SK-N-SH (cell line): ENCODE data around the gene KREMEN2. TPM values are rescaled to one million over a fixed set of nuclear protein-coding genes. Genes with fewer than 3 reads are reported as not detected.

ENCODE experiments used
- CTCF ChIA-PET: fragments of 300-600, 350-600 bp; formaldehyde crosslinking; extraction: SDS; loops from one replicate; lab custom pipeline; 2021; lab: Yijun Ruan, JAX
- POLR2A ChIA-PET: fragments of 350-600 bp; sonication (Branson Sonifier 250); formaldehyde crosslinking; extraction: SDS; loops from one replicate; lab custom pipeline; 2020; ENCODE audit warnings: antibody characterized with exemption, inconsistent platforms; lab: Yijun Ruan, JAX
- DNase-seq: peaks from one replicate; pipeline ENCODE4 v3.0.0; 2012
- H2AFZ ChIP-seq: fragments of 200-600 bp; sonication (generic); 2 replicates; pipeline ENCODE4 v1.8.1; 2016; ENCODE audit warnings: antibody characterized with exemption, mild to moderate bottlenecking, low read depth
- H3F3A ChIP-seq: fragments of 200-600 bp; sonication (generic); replicated peaks from 2 replicates; pipeline ENCODE3; 2016; ENCODE audit warnings: antibody characterized with exemption, mild to moderate bottlenecking; ENCODE audit not compliant: insufficient read depth
- H3K27ac ChIP-seq, 2 experiments: fragments of 200-500 bp in 1 of 2; fragments of 200-600 bp in 1 of 2; sonication (Bioruptor generic) in 1 of 2; sonication (generic), shearing (Covaris generic) in 1 of 2; 2 replicates each; pipeline versions ENCODE4 v1.5.1 to v1.6.1; 2014 to 2016; ENCODE audit warnings: low read depth in 2 of 2, inconsistent platforms in 1 of 2, low read length in 1 of 2, mild to moderate bottlenecking in 1 of 2, mixed read lengths in 1 of 2
- H3K27me3 ChIP-seq: fragments of 200-600 bp; sonication (generic), shearing (Covaris generic); 2 replicates; pipeline ENCODE4 v1.6.1; 2016; ENCODE audit warnings: mixed run types; ENCODE audit not compliant: insufficient read depth
- H3K36me3 ChIP-seq, 2 experiments: fragments of 200-500 bp in 1 of 2; fragments of 200-600 bp in 1 of 2; sonication (Bioruptor generic) in 1 of 2; sonication (generic) in 1 of 2; replicated peaks in 1 of 2; 2 replicates each; pipeline versions ENCODE3 to v1.5.1; 2014 to 2016; ENCODE audit warnings: low read length in 1 of 2, mild to moderate bottlenecking in 1 of 2; ENCODE audit not compliant: insufficient read depth in 2 of 2, control insufficient read depth in 1 of 2
- H3K4me1 ChIP-seq, 2 experiments: fragments of 200-500 bp in 1 of 2; fragments of 200-600 bp in 1 of 2; sonication (Bioruptor generic) in 1 of 2; sonication (generic), shearing (Covaris generic) in 1 of 2; 2 replicates each; pipeline versions ENCODE4 v1.5.1 to v1.6.1; 2014 to 2016; ENCODE audit warnings: low read depth in 1 of 2, low read length in 1 of 2, mixed run types in 1 of 2; ENCODE audit not compliant: insufficient read depth in 2 of 2, control insufficient read depth in 1 of 2
- H3K4me2 ChIP-seq: fragments of 200-600 bp; sonication (generic), shearing (Covaris generic); 2 replicates; pipeline ENCODE4 v1.6.1; 2017; ENCODE audit warnings: mixed run types
- H3K4me3 ChIP-seq, 2 experiments: fragments of 200-500 bp in 1 of 2; fragments of 200-600 bp in 1 of 2; sonication (Bioruptor generic) in 1 of 2; sonication (generic), shearing (Covaris generic) in 1 of 2; 2 replicates each; pipeline versions ENCODE4 v1.5.1 to v1.8.1; 2014 to 2016; ENCODE audit warnings: low read depth in 2 of 2, inconsistent platforms in 1 of 2, low read length in 1 of 2, mild to moderate bottlenecking in 1 of 2, mixed read lengths in 1 of 2, moderate library complexity in 1 of 2
- H3K79me2 ChIP-seq: fragments of 200-600 bp; sonication (generic); 2 replicates; pipeline ENCODE4 v1.8.1; 2017; ENCODE audit warnings: mild to moderate bottlenecking; ENCODE audit not compliant: insufficient read depth
- H3K9ac ChIP-seq: fragments of 200-600 bp; sonication (generic); 2 replicates; pipeline ENCODE4 v1.6.1; 2017; ENCODE audit warnings: mixed run types
- H3K9me2 ChIP-seq: fragments of 200-600 bp; sonication (generic); 2 replicates; pipeline ENCODE4 v1.6.1; 2017; ENCODE audit warnings: mixed run types
- H3K9me3 ChIP-seq: fragments of 200-600 bp; sonication (generic); 2 replicates; pipeline ENCODE4 v1.6.1; 2017; ENCODE audit warnings: mixed run types, mild to moderate bottlenecking, moderate library complexity
- H4K20me1 ChIP-seq: fragments of 200-600 bp; sonication (generic); 2 replicates; pipeline ENCODE4 v1.6.1; 2017; ENCODE audit warnings: mild to moderate bottlenecking, mixed run types; ENCODE audit not compliant: insufficient read depth
- CHD2 ChIP-seq: fragments of 150-350 bp; IDR thresholded peaks from 2 replicates; pipeline ENCODE4 v1.6.1; 2018; ENCODE audit warnings: low read length; ENCODE audit not compliant: partially characterized antibody
- CTCF ChIP-seq: fragments of 200-600 bp; sonication (generic); IDR thresholded peaks from 2 replicates; pipeline ENCODE4 v1.6.1; 2017; ENCODE audit warnings: antibody characterized with exemption, mild to moderate bottlenecking, moderate library complexity
- ELF1 ChIP-seq: IDR thresholded peaks from 2 replicates; pipeline ENCODE4 v1.4.0; 2012
- EP300 ChIP-seq, 2 experiments: IDR thresholded peaks; 2 replicates each; pipeline versions ENCODE4 v1.4.0 to v1.6.1; 2012; ENCODE audit warnings: borderline replicate concordance in 1 of 2, low read depth in 1 of 2, low read length in 1 of 2
- EZH2phosphoT487 ChIP-seq: fragments of 200-600 bp; sonication (generic); IDR thresholded peaks from 2 replicates; pipeline ENCODE4 v1.6.1; 2017; ENCODE audit warnings: low read depth, mixed run types, mild to moderate bottlenecking, antibody characterized with exemption, moderate library complexity, borderline replicate concordance
- FOSL2 ChIP-seq: IDR thresholded peaks from 2 replicates; pipeline ENCODE4 v1.4.0; 2012; ENCODE audit warnings: low read depth, mild to moderate bottlenecking, moderate library complexity, borderline replicate concordance
- GABPA ChIP-seq: IDR thresholded peaks from 2 replicates; pipeline ENCODE4 v1.4.0; 2012; ENCODE audit warnings: low read depth, mild to moderate bottlenecking
- GATA2 ChIP-seq: sonication (generic); formaldehyde crosslinking; IDR thresholded peaks from 2 replicates; pipeline ENCODE4 v1.5.0; 2020; ENCODE audit warnings: mild to moderate bottlenecking, missing genetic modification reagents
- MAX ChIP-seq: IDR thresholded peaks from 2 replicates; pipeline ENCODE4 v1.4.0; 2012; ENCODE audit warnings: low read depth
- MEF2A ChIP-seq: IDR thresholded peaks from 2 replicates; pipeline ENCODE4 v1.4.0; 2012; ENCODE audit warnings: low read depth, borderline replicate concordance
- RAD21 ChIP-seq: IDR thresholded peaks from 2 replicates; pipeline ENCODE4 v1.6.1; 2012; ENCODE audit warnings: mild to moderate bottlenecking, low read length
- RFX5 ChIP-seq: IDR thresholded peaks from 2 replicates; pipeline ENCODE4 v1.6.1; 2012; ENCODE audit warnings: mild to moderate bottlenecking, improper control_type of control experiment, low read length
- SIN3A ChIP-seq: IDR thresholded peaks from 2 replicates; pipeline ENCODE4 v1.6.1; 2012; ENCODE audit warnings: low read depth, mild to moderate bottlenecking, low read length, moderate library complexity, borderline replicate concordance
- SMC3 ChIP-seq: IDR thresholded peaks from 2 replicates; pipeline ENCODE4 v1.6.1; 2012; ENCODE audit warnings: low read depth, low read length, improper control_type of control experiment
- TAF1 ChIP-seq: IDR thresholded peaks from 2 replicates; pipeline ENCODE4 v1.6.1; 2012; ENCODE audit warnings: low read depth, mild to moderate bottlenecking, low read length, moderate library complexity, borderline replicate concordance
- TCF12 ChIP-seq: IDR thresholded peaks from 2 replicates; pipeline ENCODE4 v1.4.0; 2012
- TEAD4 ChIP-seq: IDR thresholded peaks from 2 replicates; pipeline ENCODE4 v1.4.0; 2012; ENCODE audit warnings: mild to moderate bottlenecking, borderline replicate concordance; ENCODE audit not compliant: insufficient read depth
- WGBS: methylation state at CpG from one replicate; pipeline ENCODE4 v1.1.6; 2017; ENCODE audit warnings: low lambda C conversion rate; 5-methylcytosine and 5-hydroxymethylcytosine counted together
- polyA plus RNA-seq, 3 experiments: library from polyadenylated mRNA; depleted of rRNA; stranded (reverse); fragments of >200 nt; gene quantifications; 2 replicates each; pipeline ENCODE4 v1.2.3, GENCODE V29; 2012
- TF ChIP-seq, protein P1 (sequence below): fragments of 150-350 bp; IDR thresholded peaks from 2 replicates; pipeline ENCODE4 v1.6.1; 2017; ENCODE audit warnings: antibody characterized with exemption, low read length, low read depth, borderline replicate concordance

Gene KREMEN2
- polyA plus RNA-seq, 1 of the 3 experiments (the other 2 are of a cell fraction): 0.77 TPM

DNA sequence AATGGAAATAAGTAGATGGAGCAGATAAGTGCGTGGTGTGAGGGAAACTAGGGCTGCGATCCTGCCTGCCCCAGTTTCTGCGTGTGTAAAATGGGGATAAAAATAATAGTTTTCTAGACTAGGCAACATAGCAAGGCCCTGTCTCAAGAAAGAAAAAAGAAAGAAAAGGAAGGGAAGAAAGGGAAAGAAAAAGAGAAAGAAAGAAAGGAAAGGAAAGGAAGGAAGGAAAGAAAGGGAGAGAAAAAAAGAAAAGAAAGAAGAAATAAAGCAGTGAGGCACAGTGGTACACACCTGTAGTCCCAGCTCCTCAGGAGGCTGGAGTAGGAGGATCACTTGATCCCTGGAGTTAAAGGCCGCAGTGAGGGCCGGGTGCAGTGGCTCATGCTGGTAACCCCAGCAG is 18.3 kb downstream of the KREMEN2 start:
- Histone ChIP-seq H3K4me1 (peaks cover 4 to 24% of the 10 kb centered on the region in 2 experiments; a peak in 2 of 4 replicates), H4K20me1 (no peaks in the 10 kb centered on the region), H3K4me3 (no peak overlapping the region), H3K79me2 (peaks cover 16% of the 10 kb centered on the region; the same call in 1 of the 2 replicates), H3K9me3 (no peaks in the 10 kb centered on the region), H3K4me2 (no peak overlapping the region), H3K9ac (no peak overlapping the region), H2AFZ (no peak overlapping the region), H3K27me3 (no peaks in the 10 kb centered on the region), H3F3A (peaks cover 10% of the 10 kb centered on the region), H3K27ac (no peak overlapping the region), H3K9me2 (no peaks in the 10 kb centered on the region), H3K36me3 (no peaks in the 10 kb centered on the region)
- DNase-seq: no peak
- 95% methylated on average over 5 of the region's 5 CpGs for WGBS
- ChIA-PET CTCF (interaction anchor here (0.9 to 3.1 kb wide), 6 partner anchors 8 to 147 kb away, joined by 3 to 25 read pairs (median 5); partner anchors contain the start of gene KREMEN2), POLR2A (interaction anchor here (1.3 kb wide), 1 partner anchor 8 kb away, joined by 4 read pairs; no protein-coding TSS in a partner anchor)
- no peak for TF ChIP-seq RFX5
- no peak for TF ChIP-seq MEF2A
- TF ChIP-seq EZH2phosphoT487: no peak
- no peak for TF ChIP-seq TCF12
- no peak for TF ChIP-seq FOSL2
- no peak for TF ChIP-seq EP300 (IDR thresholded peaks at IDR 0.05; ENCODE audit: borderline replicate concordance in 1 of 2, low read depth in 1 of 2, low read length in 1 of 2)
- no peak for TF ChIP-seq ELF1
- TF ChIP-seq, protein P1, sequence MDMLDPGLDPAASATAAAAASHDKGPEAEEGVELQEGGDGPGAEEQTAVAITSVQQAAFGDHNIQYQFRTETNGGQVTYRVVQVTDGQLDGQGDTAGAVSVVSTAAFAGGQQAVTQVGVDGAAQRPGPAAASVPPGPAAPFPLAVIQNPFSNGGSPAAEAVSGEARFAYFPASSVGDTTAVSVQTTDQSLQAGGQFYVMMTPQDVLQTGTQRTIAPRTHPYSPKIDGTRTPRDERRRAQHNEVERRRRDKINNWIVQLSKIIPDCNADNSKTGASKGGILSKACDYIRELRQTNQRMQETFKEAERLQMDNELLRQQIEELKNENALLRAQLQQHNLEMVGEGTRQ: no peak
- no peak for TF ChIP-seq TEAD4
- TF ChIP-seq GATA2 (CRISPR knock-in tag): no peak

GRCh38 chr16:2983706-2984136 is 19.6 kb downstream of the KREMEN2 start:
- H3K9me2 ChIP-seq: no peaks in the 10 kb centered on the region
- H3K4me3 ChIP-seq: peak overlapping the region; percentile 13 to 57; a peak in 1 of 4 replicates
- H3K4me1 ChIP-seq: peaks cover 4 to 24% of the 10 kb centered on the region in 2 experiments; a peak in 2 of 4 replicates
- 19% methylated on average over 28 of the region's 42 CpGs for WGBS
- H4K20me1 ChIP-seq: no peaks in the 10 kb centered on the region
- H3K79me2 ChIP-seq: peaks cover 12% of the 10 kb centered on the region; the same call in 1 of the 2 replicates
- peaks cover 10% of the 10 kb centered on the region for H3F3A ChIP-seq
- H2AFZ ChIP-seq: 0 out of 2 replicates have a peak overlapping the region, but pooled peaks have one; percentile 35
- peak; percentile 96 for DNase-seq
- no peaks in the 10 kb centered on the region for H3K9me3 ChIP-seq
- H3K27me3 ChIP-seq: no peaks in the 10 kb centered on the region
- TF ChIP-seq FOSL2 (no peak), TAF1 (no peak), RAD21 (peak; percentile 77), SMC3 (peak; percentile 37; the same call in 1 of the 2 replicates), CTCF (peak; percentile 89), CHD2 (peak; percentile 92), SIN3A (peak; percentile 43; the same call in 1 of the 2 replicates), EZH2phosphoT487 (no peak), GABPA (no peak), MAX (peak; percentile 67; the same call in 1 of the 2 replicates), TEAD4 (no peak), GATA2 (CRISPR knock-in tag) (no peak)
- TF ChIP-seq, protein P1: no peak
- H3K36me3 ChIP-seq: no peaks in the 10 kb centered on the region
- no peak overlapping the region for H3K27ac ChIP-seq
- no peak overlapping the region for H3K4me2 ChIP-seq
- CTCF ChIA-PET: interaction anchor here (1.0 to 3.1 kb wide), 5 partner anchors 9 to 57 kb away, joined by 3 to 25 read pairs (median 5); partner anchors contain the start of gene KREMEN2
- POLR2A ChIA-PET: no interaction called here
- no peak overlapping the region for H3K9ac ChIP-seq
